Activated CD4-positive, alpha-beta T cell treated with anti-CD3 and anti-CD28 coated beads, Interleukin-2, Interleukin-6, amounts not matched to agents 100 ng/mL and 50 ng/mL, durations not matched to agents 16 hours and 8 hours (primary cell): ENCODE results near the gene TMED8.
"Not testable (repeated sequence)": the region's sequence is repeated elsewhere in the genome, so short reads cannot be mapped to it uniquely, and the experiment has no call there.

Experiments
- DNase-seq: peaks from one replicate; pipeline ENCODE4 v3.0.0-alpha.2; 2020

The TMED8 gene

GRCh38 chr14:77320238-77320935 lies 56.5 kb downstream of the TMED8 start, which contains the start of gene POMT2:
TSS of gene POMT2 (minus strand) at chr14:77320883. CDS start at chr14:77320681, 202 bp downstream.
- DNase-seq = peak; percentile 94

GRCh38 chr14:77319422-77319821 lies 57.5 kb downstream of the TMED8 start:
- no peak for DNase-seq

GRCh38 chr14:77318756-77319155 lies 58.1 kb downstream of the TMED8 start:
- DNase-seq = not testable (repeated sequence)

- DNase-seq = no peak
Measured at GRCh38 chr14:77318006-77318553, 58.8 kb downstream of the TMED8 start.

- DNase-seq = no peak
Measured at GRCh38 chr14:77316872-77317301, 60.0 kb downstream of the TMED8 start.

- DNase-seq = no peak
Measured at GRCh38 chr14:77316195-77316505, 60.7 kb downstream of the TMED8 start.

GRCh38 chr14:77314539-77315457 lies 62.1 kb downstream of the TMED8 start:
- DNase-seq = no peak

- no peak for DNase-seq
Measured at GRCh38 chr14:77314043-77314442, 62.9 kb downstream of the TMED8 start.

GRCh38 chr14:77313371-77313770 lies 63.5 kb downstream of the TMED8 start:
- no peak for DNase-seq

GRCh38 chr14:77311217-77311616 lies 65.7 kb downstream of the TMED8 start:
- DNase-seq = no peak

GRCh38 chr14:77310026-77310425 lies 66.9 kb downstream of the TMED8 start:
- no peak for DNase-seq

- no peak for DNase-seq
Measured at GRCh38 chr14:77309131-77309530, 67.8 kb downstream of the TMED8 start.

GRCh38 chr14:77306851-77307496 lies 69.9 kb downstream of the TMED8 start:
- DNase-seq = peak; percentile 25

- DNase-seq = no peak
Measured at GRCh38 chr14:77306416-77306815, 70.5 kb downstream of the TMED8 start.

- no peak for DNase-seq
Measured at GRCh38 chr14:77305696-77306095, 71.2 kb downstream of the TMED8 start.

GRCh38 chr14:77303417-77304156 lies 73.3 kb downstream of the TMED8 start:
- peak; percentile 92 for DNase-seq

GRCh38 chr14:77302926-77303325 lies 74.0 kb downstream of the TMED8 start:
- DNase-seq = peak; percentile 93

- DNase-seq = peak; percentile 78
Measured at GRCh38 chr14:77301103-77301502, 75.8 kb downstream of the TMED8 start.

- no peak for DNase-seq
Measured at GRCh38 chr14:77299771-77300170, 77.1 kb downstream of the TMED8 start.

- no peak for DNase-seq
Measured at GRCh38 chr14:77296906-77297305, 80.0 kb downstream of the TMED8 start.

GRCh38 chr14:77296155-77296554 lies 80.7 kb downstream of the TMED8 start:
- DNase-seq = no peak

- no peak for DNase-seq
Measured at GRCh38 chr14:77290705-77291104, 86.2 kb downstream of the TMED8 start.

GRCh38 chr14:77286576-77286975 lies 90.3 kb downstream of the TMED8 start:
- no peak for DNase-seq
